Measurements from ENCODE around the gene TRIP13. TPM values are rescaled to one million over a fixed set of nuclear protein-coding genes. Genes with fewer than 3 reads are reported as not detected.

The TRIP13 gene
- total and polyA plus RNA-seq, 8 donors: 0.31 to 1.2 (median 0.51) TPM; not detected in 1

DNA sequence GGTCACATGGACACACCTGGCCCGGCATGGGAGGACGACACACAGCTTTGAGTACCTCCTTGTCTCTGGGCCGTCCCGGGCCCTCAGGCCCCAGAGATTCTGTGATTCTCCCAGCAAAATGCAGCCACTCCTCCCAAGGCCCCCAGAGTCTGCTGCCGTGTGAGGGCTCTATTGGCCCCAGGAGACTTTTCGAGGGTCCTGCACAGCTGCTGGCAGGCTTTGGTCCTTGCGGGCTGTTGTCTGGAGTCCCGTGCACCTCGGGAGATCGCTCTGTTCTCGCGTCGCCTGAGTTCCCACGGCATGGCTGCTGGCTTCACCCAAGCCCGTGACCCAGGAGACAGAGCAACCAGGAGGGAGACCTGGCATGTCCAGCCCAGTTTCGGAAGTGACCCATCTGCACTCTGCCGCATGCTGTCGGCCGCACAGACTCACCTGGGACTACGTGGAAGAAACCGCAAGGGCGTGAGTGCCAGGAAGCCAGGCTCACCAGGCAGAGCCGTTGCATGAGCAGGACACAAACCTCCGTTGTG is 69.1 kb downstream of the TRIP13 start:
- Histone ChIP-seq H3K4me1 (peaks cover 0 to 4% (median 0%) of the 10 kb centered on the region in 3 donors), H3K27ac (no peak overlapping the region), H3K4me3 (no peak overlapping the region), H3K36me3 (no peaks in the 10 kb centered on the region), H3K27me3 (no peaks in the 10 kb centered on the region), H3K9me3 (no peaks in the 10 kb centered on the region)
- ATAC-seq (no peak), FAIRE-seq (no peak), DNase-seq (no peak)
- 75 to 84% methylated on average over 24 of the region's 24 CpGs for WGBS, 2 donors
- TF ChIP-seq, protein P1, sequence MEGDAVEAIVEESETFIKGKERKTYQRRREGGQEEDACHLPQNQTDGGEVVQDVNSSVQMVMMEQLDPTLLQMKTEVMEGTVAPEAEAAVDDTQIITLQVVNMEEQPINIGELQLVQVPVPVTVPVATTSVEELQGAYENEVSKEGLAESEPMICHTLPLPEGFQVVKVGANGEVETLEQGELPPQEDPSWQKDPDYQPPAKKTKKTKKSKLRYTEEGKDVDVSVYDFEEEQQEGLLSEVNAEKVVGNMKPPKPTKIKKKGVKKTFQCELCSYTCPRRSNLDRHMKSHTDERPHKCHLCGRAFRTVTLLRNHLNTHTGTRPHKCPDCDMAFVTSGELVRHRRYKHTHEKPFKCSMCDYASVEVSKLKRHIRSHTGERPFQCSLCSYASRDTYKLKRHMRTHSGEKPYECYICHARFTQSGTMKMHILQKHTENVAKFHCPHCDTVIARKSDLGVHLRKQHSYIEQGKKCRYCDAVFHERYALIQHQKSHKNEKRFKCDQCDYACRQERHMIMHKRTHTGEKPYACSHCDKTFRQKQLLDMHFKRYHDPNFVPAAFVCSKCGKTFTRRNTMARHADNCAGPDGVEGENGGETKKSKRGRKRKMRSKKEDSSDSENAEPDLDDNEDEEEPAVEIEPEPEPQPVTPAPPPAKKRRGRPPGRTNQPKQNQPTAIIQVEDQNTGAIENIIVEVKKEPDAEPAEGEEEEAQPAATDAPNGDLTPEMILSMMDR (IDR thresholded peaks at IDR 0.05): no peak
- intact Hi-C loops (cut with DNase I): no loop called here

DNA sequence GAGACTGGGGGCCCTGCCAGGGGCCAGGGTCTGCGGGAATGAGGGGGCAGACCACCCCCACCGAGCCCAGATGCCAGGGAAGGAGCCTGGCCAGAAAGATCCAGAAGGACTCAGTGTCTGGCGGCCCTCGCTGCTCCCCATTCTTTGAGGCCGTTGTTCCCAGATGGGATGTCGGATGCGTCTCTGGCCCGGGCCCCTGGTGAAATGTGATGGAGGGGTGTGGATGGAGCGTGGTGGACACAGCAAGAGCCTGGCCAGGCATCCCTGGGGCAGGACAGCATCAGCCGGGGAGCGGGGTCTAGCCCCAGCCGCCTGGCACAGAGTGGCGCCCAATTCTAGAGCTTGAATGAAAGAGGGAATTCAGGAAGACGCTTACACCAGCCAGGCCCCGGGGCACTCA is 69.7 kb downstream of the TRIP13 start:
- ATAC-seq: no peak
- no peak for FAIRE-seq
- intact Hi-C loops (cut with DNase I): no loop called here
- Histone ChIP-seq H3K9me3 (no peaks in the 10 kb centered on the region), H3K27ac (no peak overlapping the region), H3K4me1 (peaks cover 0 to 4% (median 0%) of the 10 kb centered on the region in 3 donors), H3K27me3 (no peaks in the 10 kb centered on the region), H3K4me3 (no peak overlapping the region), H3K36me3 (no peaks in the 10 kb centered on the region)
- TF ChIP-seq, protein P1 (IDR thresholded peaks at IDR 0.05): no peak
- no peak for DNase-seq
- 75 to 87% methylated on average over 15 of the region's 15 CpGs for WGBS, 2 donors

DNA sequence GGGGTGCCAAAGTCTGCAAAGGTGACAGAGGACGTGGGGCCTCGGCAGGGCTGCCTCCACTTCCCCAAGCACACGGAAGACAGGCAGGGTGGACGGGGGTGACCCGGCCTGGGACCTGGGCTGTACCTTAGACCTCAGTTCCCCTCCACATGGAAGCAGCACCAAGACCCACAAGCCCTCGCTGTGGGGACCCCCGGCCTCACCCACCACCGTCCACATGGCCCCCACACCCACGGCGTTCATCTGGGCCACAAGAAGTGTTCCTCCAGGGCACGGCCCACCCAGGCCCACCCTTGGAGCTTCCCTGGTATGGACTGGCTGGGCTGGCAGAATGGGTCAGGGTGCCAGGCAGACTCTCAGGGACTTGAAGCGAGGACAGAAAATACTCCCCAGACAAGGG is 70.1 kb downstream of the TRIP13 start:
- FAIRE-seq: no peak
- WGBS, 2 donors: 71 to 90% methylated on average over 12 of the region's 12 CpGs
- H3K9me3 ChIP-seq: no peaks in the 10 kb centered on the region
- intact Hi-C loops (cut with DNase I): no loop called here
- TF ChIP-seq, protein P1 (IDR thresholded peaks at IDR 0.05): no peak
- no peak overlapping the region for H3K4me3 ChIP-seq
- no peak for DNase-seq
- H3K27me3 ChIP-seq: no peaks in the 10 kb centered on the region
- H3K4me1 ChIP-seq: no peaks in the 10 kb centered on the region
- ATAC-seq: no peak
- no peak overlapping the region for H3K27ac ChIP-seq
- H3K36me3 ChIP-seq: no peaks in the 10 kb centered on the region

DNA sequence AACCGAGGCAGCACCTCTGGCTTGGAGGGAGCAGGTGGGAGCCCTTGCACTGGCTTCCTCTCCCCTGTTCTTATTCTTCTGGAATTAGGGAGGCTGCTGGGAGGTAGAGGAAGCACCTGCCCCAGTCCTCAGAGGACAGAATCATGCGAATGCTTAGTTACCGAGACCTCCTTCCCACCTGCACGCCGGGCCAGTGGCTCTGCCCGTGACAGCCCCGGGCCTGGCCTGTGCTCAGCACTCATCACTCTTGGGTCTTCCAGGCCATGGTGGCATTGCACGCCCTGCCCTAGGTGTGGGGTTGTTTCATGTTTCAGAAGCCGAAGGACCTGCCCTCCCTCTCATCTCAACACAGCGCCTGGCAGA is 70.6 kb downstream of the TRIP13 start:
- H3K27ac ChIP-seq: no peak overlapping the region
- no peaks in the 10 kb centered on the region for H3K36me3 ChIP-seq
- intact Hi-C loops (cut with DNase I): no loop called here
- no peaks in the 10 kb centered on the region for H3K4me1 ChIP-seq
- no peaks in the 10 kb centered on the region for H3K9me3 ChIP-seq
- no peak for DNase-seq
- TF ChIP-seq, protein P1 (IDR thresholded peaks at IDR 0.05): no peak
- 81 to 86% methylated on average over 9 to 10 of the region's 10 CpGs for WGBS, 2 donors
- no peak for FAIRE-seq
- no peak for ATAC-seq
- H3K4me3 ChIP-seq: no peak overlapping the region
- no peaks in the 10 kb centered on the region for H3K27me3 ChIP-seq

DNA sequence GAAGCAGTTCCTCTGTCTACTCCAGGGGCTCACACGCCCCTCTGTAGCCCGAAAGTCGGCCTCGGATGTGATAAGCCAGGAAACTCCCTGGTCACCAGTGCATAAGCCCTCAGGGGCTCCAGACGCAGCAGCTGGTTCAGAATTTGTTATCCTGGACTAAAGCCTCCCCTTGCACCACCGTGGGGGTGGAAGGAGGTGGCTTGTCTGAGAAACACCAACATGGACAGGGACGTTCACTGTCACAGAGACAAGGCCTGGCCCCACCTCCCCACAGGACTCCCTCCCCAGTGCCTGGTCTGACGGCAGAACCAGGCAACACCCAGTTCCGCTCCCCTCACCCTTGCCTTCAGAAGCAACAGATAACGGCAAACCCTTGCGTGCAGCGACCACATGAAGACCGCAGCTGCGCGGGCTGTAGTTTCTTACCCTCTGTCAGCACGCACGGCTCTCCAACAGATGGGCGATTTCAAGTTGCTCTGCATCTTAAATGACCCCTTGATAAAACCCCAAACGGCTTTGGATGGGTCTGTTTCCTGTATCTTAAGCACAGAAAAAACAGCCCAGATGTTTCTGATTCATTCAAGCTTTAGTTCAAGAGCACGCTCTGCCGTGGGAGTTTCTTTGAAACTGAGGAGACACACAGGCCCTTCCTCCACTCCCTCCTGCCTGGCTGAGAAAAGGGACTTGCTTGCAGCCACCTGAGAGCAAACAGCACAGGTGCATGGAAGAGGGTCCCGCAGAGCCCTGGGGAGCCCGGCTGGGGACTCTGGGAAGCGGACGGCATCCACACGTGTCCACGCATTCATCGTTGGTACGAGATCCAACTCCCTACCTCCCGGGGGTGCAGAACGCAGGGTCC is 71.2 kb downstream of the TRIP13 start:
- intact Hi-C loops (cut with DNase I): no loop called here
- TF ChIP-seq, protein P1 (IDR thresholded peaks at IDR 0.05): no peak
- Histone ChIP-seq H3K4me1 (no peaks in the 10 kb centered on the region), H3K9me3 (no peaks in the 10 kb centered on the region), H3K4me3 (no peak overlapping the region), H3K27me3 (no peaks in the 10 kb centered on the region), H3K27ac (no peak overlapping the region), H3K36me3 (no peaks in the 10 kb centered on the region)
- DNase-seq: no peak
- FAIRE-seq: no peak
- WGBS, 2 donors: 69 to 72% methylated on average over 31 of the region's 31 CpGs
- ATAC-seq: peak in 2 of 4 donors; percentile 9 to 44
